Kidney epithelial cell (primary cell): ENCODE measurements around the gene ADAM12. TPM values are rescaled to one million over a fixed set of nuclear protein-coding genes. Genes with fewer than 3 reads are reported as not detected.

Experiments
- DNase-seq: peaks from one replicate; pipeline ENCODE4 v3.0.0-alpha.2; 2010; ENCODE audit warnings: low read depth
- H3K27me3 ChIP-seq: 2 replicates; pipeline ENCODE4 v1.6.0; 2011; ENCODE audit warnings: low read length; ENCODE audit not compliant: control insufficient read depth, insufficient read depth
- H3K36me3 ChIP-seq: 2 replicates; pipeline ENCODE4 v1.5.1; 2011; ENCODE audit warnings: low read length; ENCODE audit not compliant: control insufficient read depth, insufficient read depth
- H3K4me3 ChIP-seq: 2 replicates; pipeline ENCODE4 v1.5.1; 2011; ENCODE audit warnings: low read depth, mild to moderate bottlenecking, control low read depth, low read length
- CTCF ChIP-seq: IDR thresholded peaks from 2 replicates; pipeline ENCODE4 v1.5.1; 2011; ENCODE audit warnings: mild to moderate bottlenecking, moderate library complexity, low read length, control low read depth, inconsistent platforms; ENCODE audit not compliant: insufficient read depth, poor library complexity, severe bottlenecking
- total RNA-seq: library from RNA; depleted of rRNA; stranded (reverse); fragments of >200 nt; gene quantifications from 2 replicates; pipeline ENCODE4 v1.2.3, GENCODE V29; 2015

The ADAM12 gene
- total RNA-seq, 1 donor from 2014 or later = 21.9 TPM

GRCh38 chr10:126118476-126118875 is 269.8 kb downstream of the ADAM12 start:
- no peak for DNase-seq
- TF ChIP-seq CTCF = no peak
- H3K27me3 ChIP-seq = no peaks in the 10 kb centered on the region
- H3K36me3 ChIP-seq = no peaks in the 10 kb centered on the region
- no peak overlapping the region for H3K4me3 ChIP-seq

GRCh38 chr10:126117196-126117595 is 271.1 kb downstream of the ADAM12 start:
- TF ChIP-seq CTCF = no peak
- no peaks in the 10 kb centered on the region for H3K27me3 ChIP-seq
- no peak for DNase-seq
- H3K4me3 ChIP-seq = no peak overlapping the region
- no peaks in the 10 kb centered on the region for H3K36me3 ChIP-seq

- no peaks in the 10 kb centered on the region for H3K36me3 ChIP-seq
- TF ChIP-seq CTCF = no peak
- no peaks in the 10 kb centered on the region for H3K27me3 ChIP-seq
- DNase-seq = no peak
- no peak overlapping the region for H3K4me3 ChIP-seq
These were observed 272.4 kb downstream of the ADAM12 start for GRCh38 chr10:126115886-126116285.

GRCh38 chr10:126114884-126115555 is 273.3 kb downstream of the ADAM12 start:
- DNase-seq = no peak
- no peaks in the 10 kb centered on the region for H3K27me3 ChIP-seq
- H3K4me3 ChIP-seq = no peak overlapping the region
- TF ChIP-seq CTCF = no peak
- no peaks in the 10 kb centered on the region for H3K36me3 ChIP-seq

GRCh38 chr10:126111516-126111915 is 276.8 kb downstream of the ADAM12 start:
- no peak overlapping the region for H3K4me3 ChIP-seq
- no peak for TF ChIP-seq CTCF
- H3K36me3 ChIP-seq = no peaks in the 10 kb centered on the region
- no peak for DNase-seq
- H3K27me3 ChIP-seq = no peaks in the 10 kb centered on the region
